Prostate gland (tissue), 2 donors: ENCODE data around the gene POMC.

Experiments used
- POLR2AphosphoS5 ChIP-seq: sonication (generic); formaldehyde crosslinking; IDR thresholded peaks from one replicate; pipeline ENCODE4 v1.6.1; 2017; ENCODE audit warnings: antibody characterized with exemption
- TF ChIP-seq, protein P1 (sequence below), 4 experiments: fragments of 200-600 bp in 2 of 4; fragments of 450-650 bp in 2 of 4; sonication (generic) in 2 of 4; IDR thresholded peaks; 1 replicate in 3 of 4; 2 replicates in 1 of 4; pipeline ENCODE4 v1.5.1; 2016 to 2019; ENCODE audit warnings: antibody characterized with exemption in 4 of 4, mild to moderate bottlenecking in 2 of 4, moderate library complexity in 2 of 4

DNA sequence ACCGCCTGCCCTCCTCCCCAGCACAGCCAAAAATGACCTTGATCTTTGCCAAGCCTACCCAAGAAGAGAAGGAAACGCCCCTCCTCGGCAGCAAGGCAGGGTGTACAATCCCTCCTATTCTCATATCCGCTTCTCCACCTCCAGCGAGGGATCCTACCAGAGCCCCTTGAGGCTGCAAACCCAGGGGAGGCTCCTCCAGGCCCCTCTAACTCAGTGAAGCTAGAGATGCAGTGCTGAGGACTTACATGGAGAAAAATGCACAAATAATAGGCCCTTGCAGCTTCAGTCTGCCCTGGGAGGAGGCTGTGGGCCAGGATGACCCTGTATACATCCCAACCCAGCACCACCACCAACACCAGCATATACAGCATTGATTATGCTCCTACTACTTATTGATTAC lies 46.9 kb upstream of the POMC start:
- TF ChIP-seq, protein P1, sequence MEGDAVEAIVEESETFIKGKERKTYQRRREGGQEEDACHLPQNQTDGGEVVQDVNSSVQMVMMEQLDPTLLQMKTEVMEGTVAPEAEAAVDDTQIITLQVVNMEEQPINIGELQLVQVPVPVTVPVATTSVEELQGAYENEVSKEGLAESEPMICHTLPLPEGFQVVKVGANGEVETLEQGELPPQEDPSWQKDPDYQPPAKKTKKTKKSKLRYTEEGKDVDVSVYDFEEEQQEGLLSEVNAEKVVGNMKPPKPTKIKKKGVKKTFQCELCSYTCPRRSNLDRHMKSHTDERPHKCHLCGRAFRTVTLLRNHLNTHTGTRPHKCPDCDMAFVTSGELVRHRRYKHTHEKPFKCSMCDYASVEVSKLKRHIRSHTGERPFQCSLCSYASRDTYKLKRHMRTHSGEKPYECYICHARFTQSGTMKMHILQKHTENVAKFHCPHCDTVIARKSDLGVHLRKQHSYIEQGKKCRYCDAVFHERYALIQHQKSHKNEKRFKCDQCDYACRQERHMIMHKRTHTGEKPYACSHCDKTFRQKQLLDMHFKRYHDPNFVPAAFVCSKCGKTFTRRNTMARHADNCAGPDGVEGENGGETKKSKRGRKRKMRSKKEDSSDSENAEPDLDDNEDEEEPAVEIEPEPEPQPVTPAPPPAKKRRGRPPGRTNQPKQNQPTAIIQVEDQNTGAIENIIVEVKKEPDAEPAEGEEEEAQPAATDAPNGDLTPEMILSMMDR (IDR thresholded peaks at IDR 0.05): no peak
- no peak for TF ChIP-seq POLR2AphosphoS5
